ENCODE data around the gene ZNRF2. TPM values are rescaled to one million over a fixed set of nuclear protein-coding genes. Genes with fewer than 3 reads are reported as not detected.
A peak's percentile ranks its signal among the peaks of the same experiment; 100 is the strongest.

Gene ZNRF2
- total RNA-seq, result 27.8 TPM

DNA sequence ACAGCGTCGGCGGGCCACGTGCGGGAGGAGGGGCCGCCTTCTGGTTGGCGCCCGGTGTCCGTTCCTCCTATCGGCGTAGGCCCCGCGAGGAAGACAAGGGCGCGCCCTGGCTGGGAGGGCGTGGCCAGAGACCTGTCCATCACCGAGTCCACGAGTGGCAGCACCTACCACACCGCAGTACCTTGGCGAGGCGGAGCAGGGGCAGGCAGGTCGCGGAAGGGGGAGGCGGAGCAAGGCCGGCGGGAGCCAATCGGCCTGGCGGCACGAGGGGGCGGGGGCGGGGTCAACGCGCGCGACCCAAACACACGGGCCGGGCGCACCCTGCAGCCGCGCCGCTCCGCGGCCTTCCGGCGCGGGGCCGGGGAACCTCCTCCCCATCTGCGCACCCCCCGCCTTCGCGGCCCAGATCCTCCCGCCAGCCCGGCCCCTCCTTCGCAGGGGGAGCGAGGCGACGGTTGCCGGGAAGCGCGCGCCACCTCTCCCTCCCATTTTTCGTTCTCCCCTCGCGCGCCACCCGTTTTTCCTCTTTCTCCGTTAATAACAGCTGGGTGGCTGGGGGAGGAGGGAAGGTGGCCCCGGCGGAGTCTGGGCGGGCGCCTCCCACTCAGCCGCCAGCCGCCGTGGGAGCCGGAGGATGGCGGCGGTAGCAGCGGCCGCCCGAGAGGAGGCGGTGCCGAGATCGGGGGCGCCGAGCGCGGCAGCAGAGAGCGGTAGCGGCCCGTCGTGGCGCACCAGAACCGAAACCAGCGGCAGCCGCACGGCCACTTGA is at the start of gene ZNRF2:
TSS of gene ZNRF2 (plus strand) at position 300 of the 769 bp plus-strand sequence. CDS start 761 bp downstream, outside the sequence.
- intact Hi-C loops (cut with DNase I), result no loop called here
- DNase-seq (ENCODE audit: low spot score), result peak; percentile 98
- ATAC-seq, result peak; percentile 97

DNA sequence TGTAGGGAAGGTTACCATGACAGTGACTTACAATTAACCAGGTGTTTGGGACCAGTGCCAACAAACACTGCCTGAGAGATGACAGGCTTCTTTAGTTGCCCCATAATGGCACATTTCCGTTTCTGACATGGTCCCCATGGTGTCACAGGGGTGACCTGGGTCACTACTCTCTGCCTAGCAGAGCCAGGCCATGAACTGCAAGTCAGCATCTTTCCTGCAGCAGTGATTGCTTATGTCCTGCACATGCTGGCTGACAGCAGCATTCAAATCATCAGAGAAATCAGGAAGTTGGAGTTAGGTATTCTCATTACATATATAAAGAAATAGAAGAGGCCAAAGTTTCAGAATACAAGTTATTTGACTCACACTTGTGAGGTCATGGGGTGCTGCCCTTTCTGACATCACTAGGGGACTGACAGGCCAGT is 47.1 kb upstream of the ZNRF2 start:
- no peak for DNase-seq (ENCODE audit: low spot score)
- intact Hi-C loops (cut with DNase I), result no loop called here
- ATAC-seq, result peak; percentile 53

DNA sequence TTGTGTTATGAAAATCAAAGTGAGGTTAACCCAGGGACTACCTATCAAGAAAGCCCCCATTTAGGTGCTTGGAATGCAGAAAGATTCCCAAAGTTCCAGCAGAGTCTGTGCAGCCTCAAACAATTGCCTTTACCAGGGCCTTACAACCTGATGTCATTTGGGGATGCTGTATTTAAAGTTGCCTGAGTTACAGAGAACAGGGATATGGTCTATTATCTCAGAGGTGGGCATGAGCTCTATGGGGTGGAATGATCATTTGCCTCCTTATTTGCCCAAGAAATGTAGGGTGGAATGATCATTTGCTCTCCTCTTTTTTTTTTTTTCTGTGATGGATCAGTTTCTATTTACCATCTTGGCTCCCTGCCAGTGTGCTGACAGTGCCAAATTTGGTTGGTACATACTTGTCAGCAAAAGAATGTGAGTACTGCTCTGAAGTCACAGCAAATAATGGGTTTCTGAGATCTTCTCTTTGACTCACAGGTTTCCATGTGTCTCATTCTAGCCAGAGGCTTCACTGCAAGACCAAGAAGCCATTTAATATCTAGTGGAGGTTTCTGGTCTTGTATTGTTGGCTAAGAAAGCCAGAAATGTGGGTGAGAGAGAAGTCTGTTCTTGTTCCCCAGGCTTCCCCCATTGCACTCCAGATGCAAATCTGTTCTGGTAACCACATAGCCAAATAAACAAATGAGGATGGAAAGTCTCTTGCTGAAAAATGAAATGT is 45.5 kb upstream of the ZNRF2 start:
- ATAC-seq, result peak; percentile 15
- DNase-seq (ENCODE audit: low spot score), result peak; percentile 73
- intact Hi-C loops (cut with DNase I), result no loop called here

DNA sequence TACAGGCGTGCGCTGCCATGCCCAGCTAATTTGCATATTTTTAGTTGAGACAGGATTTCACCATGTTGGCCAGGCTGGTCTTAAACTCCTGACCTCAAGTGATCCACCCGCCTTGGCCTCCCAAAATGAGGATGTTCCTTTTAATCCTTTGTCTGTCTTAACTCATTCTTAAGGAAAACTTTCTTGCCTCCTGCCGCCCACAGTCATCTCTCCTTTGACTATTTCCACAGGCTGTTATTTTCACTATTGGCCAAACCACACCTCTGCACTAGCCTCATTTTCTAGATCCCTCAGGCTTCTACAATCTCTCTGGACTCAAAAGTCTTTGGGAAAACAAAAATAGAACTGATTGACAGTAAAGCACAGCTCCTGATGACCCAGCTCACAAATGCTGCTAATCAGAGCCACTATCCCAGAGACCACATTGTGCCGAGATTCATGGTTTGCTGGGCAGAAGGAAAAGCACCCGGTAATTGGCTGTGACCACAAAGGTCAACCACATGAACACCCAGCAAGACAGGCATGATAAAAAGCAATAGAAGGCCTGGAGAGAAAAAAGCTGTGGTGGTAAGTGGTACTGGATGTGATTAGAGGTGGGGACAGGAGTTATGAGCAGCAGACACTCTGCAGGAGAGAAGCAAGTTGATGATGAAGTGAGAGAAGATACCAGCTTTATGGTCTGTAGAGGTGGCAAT is 44.1 kb upstream of the ZNRF2 start:
- DNase-seq (ENCODE audit: low spot score) (no peak), ATAC-seq (no peak)
- intact Hi-C loops (cut with DNase I), result no loop called here

DNA sequence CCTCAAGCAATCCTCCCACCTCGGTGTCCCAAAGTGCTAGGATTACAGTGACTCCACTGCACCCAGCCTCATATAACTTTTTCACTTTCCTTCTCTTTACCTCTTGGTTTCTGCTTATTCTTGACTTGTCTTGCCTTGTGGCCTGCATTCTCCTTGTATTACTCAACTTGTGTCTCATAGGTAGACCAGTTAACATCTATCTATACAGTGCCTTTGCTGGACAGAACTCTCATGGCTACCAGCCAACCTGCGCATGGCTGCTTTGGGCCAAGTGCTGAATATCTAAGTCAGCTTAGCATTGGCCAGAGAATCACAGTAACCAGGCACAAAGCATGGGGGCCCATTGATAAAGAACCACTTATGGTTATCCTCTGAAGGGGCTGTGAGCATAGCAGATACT is 42.6 kb upstream of the ZNRF2 start:
- no peak for ATAC-seq
- intact Hi-C loops (cut with DNase I), result no loop called here
- no peak for DNase-seq (ENCODE audit: low spot score)

DNA sequence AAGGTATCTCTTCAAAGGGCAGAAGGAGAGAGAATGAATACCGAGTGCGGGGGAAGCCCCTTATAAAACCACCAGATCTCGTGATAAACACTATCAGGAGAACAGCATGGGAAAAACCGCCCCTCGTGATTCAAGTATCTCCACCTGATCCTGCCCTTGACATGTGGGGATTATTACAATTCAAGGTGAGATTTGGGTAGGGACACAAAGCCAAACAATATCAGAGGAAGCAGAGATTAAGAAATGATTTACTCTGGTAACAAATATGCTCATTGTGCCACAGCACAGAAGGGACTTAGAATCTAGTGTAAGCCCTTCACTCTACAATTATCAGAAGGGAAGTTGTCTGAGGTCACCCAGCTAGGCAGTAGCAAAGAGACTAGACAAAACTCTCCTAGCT is 40.1 kb upstream of the ZNRF2 start:
- no peak for DNase-seq (ENCODE audit: low spot score)
- intact Hi-C loops (cut with DNase I), result no loop called here
- ATAC-seq, result no peak

DNA sequence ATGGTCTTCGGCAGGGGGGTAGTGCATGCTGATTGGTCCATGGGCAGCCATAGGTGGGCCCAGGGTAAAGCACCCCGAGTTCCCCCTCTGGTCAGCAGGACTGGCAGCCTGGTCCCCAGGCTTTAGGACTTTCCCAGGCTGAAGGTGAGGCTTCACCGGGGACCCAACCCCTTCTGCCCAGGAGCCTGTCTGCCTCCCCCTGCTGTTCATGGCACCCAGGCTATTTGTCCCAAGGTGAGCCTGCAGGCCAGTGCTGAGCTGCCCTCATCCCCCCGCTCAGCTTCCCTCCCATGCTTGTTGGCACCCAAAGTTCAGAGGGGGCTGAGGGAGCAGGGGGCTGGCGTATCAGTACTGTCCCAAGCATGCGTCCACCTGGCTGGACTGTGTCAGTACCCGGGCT is 38.5 kb upstream of the ZNRF2 start:
- intact Hi-C loops (cut with DNase I), result no loop called here
- ATAC-seq (no peak), DNase-seq (ENCODE audit: low spot score) (no peak)

DNA sequence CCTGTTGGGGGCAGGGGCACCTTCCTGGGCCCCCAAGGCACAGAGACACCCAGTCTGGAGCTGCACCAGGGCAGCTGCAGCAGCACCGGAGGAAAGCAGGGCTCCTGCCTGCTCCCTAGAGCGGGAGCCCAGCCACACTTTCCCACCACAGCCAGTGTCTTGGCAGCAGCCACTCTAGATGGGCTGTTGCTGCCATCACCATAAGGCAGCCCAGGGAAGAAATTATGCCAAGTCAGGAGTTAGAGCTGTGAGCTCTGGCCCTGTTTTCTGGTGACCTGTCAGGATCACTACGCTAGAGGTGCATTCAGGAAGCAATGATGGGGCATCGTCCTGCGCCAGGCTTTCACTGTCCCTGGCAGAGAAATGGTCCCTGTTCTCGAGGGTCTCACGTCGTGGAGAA is 38.0 kb upstream of the ZNRF2 start:
- DNase-seq (ENCODE audit: low spot score) (no peak), ATAC-seq (no peak)
- intact Hi-C loops (cut with DNase I), result no loop called here

DNA sequence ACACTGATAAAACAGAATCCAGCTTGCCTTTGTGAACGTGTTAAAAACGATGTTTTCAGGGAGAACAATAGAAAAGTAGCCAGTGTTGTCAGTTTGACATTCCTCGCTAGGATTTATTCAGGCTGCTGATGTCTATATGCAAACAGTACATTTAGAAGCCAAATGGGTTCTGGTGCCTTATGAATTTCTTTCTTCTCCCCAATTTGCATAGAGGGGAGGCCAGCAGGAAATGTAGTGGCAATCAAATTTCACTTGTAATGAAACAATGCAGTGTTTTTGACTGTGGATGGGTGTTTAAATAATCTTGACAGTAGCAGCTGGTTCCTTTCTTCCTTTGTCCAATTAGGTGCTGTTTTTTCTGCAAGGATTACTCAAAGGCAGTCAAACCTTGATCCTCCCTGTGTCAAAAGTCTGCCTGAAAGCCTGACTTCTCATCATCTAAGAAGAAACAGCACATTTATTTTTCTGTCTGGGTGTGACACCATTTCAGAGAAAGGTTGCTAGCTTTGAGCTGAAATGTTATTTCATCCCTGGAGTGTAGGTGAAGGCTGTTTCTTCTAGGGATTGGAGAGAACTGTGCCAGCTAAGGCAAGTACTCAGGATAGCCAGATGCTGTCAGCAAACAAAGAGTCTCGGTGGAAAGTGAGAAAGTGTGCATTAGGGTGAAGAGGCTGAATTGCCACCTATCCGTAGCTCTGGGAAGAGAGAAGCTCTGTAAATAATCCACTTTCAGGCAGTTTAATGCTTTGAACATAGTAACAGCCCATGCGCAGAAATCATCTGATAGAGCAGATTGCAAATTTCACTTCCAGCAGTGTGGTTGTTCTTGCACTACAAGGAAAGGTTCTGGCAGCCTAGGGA is 36.6 kb upstream of the ZNRF2 start:
- intact Hi-C loops (cut with DNase I), result no loop called here
- no peak for ATAC-seq
- DNase-seq (ENCODE audit: low spot score), result no peak

DNA sequence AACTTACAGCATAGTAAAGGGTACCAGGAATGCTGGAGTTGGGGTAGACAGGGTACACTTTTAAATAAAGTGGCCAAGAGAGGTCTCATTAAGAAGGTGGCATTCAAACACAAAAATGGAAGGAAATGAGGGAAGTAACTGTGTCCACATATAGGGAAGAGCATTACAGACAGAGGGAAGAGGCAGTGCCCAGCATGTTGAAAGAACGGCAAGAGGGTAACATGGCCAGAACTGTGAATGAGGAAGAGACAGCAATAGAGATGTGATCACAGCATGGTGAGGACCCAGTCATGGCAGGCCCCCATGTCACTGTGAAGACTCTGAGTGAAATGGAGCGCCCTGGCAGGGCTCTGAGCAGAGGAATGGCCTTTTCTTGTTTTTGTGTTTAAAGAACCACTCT is 35.1 kb upstream of the ZNRF2 start:
- intact Hi-C loops (cut with DNase I), result no loop called here
- ATAC-seq (peak; percentile 31), DNase-seq (ENCODE audit: low spot score) (no peak)

DNA sequence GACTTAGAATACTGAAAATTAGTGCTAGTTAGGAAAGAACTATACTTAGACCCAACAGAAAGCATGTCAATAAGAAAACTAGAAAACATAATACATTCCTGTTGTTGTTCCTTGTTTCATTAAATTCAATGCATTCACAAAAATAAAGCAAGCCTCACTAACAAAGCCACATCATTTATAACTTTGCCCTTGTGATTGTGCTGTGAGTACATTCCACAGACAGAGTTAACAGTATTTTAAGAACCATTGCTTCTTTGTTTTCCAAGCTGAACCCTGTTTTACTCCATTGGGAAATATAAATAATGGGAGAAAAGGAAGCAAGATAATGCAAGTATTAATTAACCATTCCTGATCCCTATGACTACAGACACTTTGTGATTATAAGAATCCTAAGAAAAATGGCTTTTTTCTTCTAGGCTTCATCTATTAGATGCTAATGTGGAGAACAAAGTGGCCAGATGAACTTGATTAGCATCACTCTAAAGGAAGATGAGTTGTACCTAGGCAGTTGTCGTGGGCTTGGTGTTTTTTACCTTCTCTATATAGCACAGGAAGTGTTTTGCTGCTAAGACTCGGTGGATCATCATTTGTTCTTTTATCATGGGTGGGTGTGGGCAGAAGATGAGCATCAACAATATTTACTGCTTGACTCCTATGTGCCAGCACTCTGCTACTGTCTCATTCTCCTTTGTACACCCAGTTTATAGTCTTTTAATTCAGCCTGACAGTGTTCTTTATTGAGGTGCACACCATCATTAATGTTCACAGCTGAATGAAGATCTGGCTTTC is 34.2 kb upstream of the ZNRF2 start:
- no peak for ATAC-seq
- no peak for DNase-seq (ENCODE audit: low spot score)
- intact Hi-C loops (cut with DNase I), result no loop called here

DNA sequence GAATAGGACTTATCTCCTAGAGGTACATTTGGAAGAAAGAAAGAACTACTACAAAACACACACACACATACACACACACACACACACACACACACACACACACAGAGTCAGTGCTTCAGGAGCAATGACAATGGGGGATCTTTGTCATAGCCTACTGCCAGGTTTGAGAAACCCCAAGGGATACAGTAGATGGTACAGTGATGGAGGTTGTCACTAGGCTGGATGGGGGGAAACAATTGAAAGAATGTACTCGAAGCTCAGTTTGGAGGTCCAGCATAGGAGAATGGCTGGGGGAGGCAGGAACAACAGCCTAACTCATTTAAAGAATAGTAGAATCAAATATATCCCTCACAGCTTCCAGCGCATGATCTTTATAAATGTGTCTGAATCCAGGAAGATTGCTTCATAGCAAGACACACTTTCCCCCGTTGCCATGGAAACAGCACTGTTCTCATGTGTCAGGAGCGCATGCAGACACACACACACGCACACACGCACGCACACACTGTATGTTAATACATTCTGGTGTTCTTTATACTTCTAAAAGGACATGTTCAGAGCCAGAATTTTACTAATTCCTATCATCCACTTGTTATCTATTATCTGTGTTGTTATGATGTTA is 32.6 kb upstream of the ZNRF2 start:
- DNase-seq (ENCODE audit: low spot score), result no peak
- intact Hi-C loops (cut with DNase I), result no loop called here
- no peak for ATAC-seq

DNA sequence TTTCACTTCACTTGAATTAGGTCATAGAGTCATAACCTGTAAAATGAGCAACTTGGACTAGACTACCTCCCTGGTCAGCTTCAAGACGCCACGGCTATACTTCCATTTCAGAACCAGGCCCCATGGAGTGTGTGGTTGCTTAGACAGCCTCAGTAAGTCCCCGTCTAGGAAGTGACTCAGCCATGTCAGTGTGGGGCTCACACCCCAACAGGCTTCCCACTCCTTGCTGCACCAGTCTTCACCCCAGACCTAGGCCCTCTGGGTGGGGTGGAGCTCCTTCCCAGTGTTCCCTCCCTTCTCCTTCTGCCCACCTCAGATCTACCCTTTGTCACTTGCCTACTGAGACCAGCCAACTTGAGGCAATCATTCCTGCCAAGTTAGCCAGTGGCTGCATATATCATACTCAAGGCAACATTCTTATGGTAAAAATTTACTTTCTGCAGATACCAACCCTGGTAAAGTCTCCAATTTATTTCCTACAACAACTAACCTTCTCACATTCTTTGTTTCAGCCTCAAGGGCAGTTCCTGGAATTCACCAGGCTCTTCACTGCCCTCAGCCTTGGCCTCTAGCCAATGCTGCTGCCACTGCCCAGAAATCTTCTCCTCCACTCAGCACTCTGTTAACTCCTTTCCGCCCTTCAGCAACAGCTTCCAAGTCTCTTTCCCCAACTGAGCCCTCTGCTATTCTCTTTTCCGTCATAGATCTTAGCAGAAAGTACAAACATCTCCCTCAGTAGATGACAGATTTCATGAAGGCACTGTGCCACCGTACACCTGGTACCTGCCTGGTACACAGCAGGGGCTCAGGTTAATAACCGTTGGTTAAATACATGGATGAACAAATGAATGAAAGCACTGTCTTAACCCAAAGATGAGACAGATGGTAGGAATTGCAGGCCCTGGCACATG is 31.3 kb upstream of the ZNRF2 start:
- DNase-seq (ENCODE audit: low spot score), result peak; percentile 65
- peak; percentile 71 for ATAC-seq
- intact Hi-C loops (cut with DNase I), result no loop called here

DNA sequence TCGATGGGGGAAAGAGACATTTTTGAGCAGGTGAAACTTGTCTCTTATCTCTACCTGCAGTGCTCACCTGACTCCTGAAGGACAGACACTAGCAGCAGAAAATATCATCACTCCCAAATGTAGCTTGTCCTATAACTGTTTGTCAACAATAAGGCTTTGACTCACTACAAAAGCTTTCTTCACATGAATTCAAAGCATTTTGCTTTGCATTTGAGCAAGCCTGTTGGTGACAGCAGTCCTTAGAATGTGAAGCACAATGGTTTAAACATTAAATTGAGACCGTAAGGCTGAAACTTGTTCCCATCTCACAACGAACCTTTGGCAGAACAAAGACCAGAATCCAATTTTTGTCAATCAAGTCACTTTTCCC is 30.6 kb upstream of the ZNRF2 start:
- no peak for DNase-seq (ENCODE audit: low spot score)
- no peak for ATAC-seq
- intact Hi-C loops (cut with DNase I), result no loop called here

DNA sequence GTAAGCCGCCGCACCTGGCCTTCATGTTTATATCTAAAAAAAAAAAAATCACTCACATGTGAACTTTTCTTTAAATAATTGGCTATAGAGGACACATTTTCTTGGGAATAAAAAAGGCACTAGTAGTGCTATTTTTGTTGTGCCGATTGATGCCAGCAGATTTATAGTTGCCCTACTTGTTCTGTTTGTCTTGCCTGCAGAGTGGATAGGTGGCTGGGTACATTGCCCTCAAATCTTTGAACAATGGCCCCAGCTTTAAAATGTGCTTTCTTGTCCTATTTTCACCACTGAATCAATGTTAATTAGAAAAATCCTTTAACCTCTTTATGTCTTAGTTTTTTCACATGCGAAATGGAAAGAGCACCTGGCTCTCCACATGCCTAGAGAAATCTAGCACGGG is 30.1 kb upstream of the ZNRF2 start:
- DNase-seq (ENCODE audit: low spot score), result no peak
- intact Hi-C loops (cut with DNase I), result no loop called here
- no peak for ATAC-seq

DNA sequence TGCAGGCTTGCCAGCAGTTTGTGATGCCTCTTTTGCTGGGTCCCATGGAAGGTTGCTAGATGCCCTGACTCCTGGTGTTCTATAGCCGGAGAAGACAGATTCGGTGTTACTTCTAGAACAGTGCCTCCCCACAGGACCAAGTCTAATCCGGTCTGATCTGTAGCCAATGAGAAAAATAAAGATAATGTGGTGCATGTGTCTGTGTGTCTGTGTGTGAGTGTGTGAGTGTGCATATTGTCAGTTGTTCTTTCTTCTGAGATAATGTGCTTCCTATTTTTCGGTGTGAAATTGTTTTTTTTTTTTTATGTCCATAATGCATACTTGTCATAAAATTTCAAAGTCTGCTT is 29.7 kb upstream of the ZNRF2 start:
- intact Hi-C loops (cut with DNase I), result no loop called here
- no peak for ATAC-seq

DNA sequence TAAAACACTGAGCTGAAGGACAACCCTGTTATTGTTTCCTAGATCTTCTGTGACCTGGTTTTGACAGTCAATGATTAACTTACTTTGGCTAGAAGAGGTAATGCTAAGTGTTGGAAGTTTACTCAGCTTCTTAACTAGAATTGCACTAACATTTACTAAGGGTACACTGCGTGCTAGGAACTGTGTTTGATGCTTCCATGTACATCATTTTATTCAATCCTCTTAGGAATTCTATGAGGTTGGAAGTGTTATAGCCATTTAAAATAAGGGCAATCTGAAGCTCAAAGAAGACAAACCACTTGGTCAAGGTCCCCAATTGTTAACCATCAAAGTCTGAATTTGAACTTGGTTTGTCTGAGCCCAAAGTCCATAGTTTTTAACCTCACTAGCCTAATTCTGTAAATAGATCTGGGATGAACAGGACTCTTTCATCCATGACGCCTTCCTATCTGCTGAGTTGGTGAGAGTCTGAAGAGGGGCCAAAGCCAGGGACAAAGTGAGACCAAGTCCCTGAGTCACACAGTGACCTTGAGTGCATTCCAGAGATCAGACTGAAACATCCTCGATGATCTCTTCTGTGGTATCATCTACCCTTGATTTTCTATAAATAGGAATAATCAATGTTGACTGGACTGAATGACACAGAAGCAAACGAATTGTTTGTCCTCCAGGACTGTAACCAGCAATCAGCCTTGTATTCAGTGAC is 29.2 kb upstream of the ZNRF2 start:
- ATAC-seq (no peak), DNase-seq (ENCODE audit: low spot score) (no peak)
- intact Hi-C loops (cut with DNase I), result no loop called here

More for the DNA sequence above, 29.7 kb upstream of the ZNRF2 start:
- no peak for DNase-seq (ENCODE audit: low spot score)

Data from sciatic nerve (tissue), 2 donors.